Activated CD8-positive, alpha-beta memory T cell treated with anti-CD3 and anti-CD28 coated beads for 1 hour (primary cell): Measurements from ENCODE around the gene PRPSAP1.
A peak's percentile ranks its signal among the peaks of the same experiment; 100 is the strongest.

ENCODE experiments used
- DNase-seq, 2 donors: peaks; one replicate each; pipeline ENCODE4 v3.0.0-alpha.2; 2020; ENCODE audit warnings: low read depth in 1 of 2; ENCODE audit errors: extremely low read depth in 1 of 2

PRPSAP1 gene

GRCh38 chr17:76267051-76267576, 86.6 kb downstream of the PRPSAP1 start:
- no peak for DNase-seq

- DNase-seq: no peak
Observed at GRCh38 chr17:76266244-76266938, 87.3 kb downstream of the PRPSAP1 start.

- no peak for DNase-seq
Observed at GRCh38 chr17:76265624-76266243, 88.0 kb downstream of the PRPSAP1 start.

DNA sequence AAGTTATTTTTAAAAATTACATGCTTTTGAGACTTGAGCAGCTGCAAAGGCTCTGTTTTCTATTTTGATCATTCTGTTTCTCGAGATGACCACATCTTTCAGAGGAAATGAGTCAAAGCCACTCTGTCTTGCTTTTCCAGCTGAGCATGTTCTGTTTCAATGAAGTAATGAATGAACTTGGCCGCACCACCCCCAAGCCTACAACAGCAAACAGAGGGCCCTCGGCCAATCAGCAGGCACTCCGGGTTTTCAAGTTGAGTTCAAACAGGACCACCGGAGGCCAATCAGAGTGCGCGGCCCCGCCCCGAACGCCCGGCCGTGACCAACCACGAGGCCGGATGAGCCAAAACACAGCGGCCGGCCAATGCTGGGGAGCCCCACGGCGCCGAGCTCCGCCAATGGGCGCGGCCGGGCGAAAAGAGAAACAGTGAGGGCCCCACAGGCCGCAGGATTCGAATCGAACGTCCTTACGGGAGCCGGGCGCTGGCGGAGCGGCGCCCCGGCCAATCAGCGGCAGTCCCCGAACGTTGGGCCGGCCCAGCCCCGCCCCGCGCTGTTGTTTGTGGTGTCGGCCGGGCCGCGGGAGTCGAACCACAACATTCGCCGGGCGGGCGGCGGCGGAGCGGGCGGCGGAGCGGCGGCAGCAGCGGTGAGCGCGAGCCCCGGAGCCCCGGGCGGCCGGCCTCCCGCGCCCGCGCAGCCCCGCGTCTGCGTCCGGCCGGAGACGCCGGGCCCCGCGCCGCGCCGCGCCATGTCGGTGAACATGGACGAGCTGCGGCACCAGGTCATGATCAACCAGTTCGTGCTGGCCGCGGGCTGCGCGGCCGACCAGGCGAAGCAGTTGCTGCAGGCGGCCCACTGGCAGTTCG, 88.7 kb downstream of the PRPSAP1 start, which contains the start of gene UBALD2:
Gene UBALD2, plus strand, starts transcription at position 594 of the 869 bp plus-strand sequence. Its CDS starts 158 bp downstream, at position 752.
- peak; percentile 96 to 98 for DNase-seq

DNA sequence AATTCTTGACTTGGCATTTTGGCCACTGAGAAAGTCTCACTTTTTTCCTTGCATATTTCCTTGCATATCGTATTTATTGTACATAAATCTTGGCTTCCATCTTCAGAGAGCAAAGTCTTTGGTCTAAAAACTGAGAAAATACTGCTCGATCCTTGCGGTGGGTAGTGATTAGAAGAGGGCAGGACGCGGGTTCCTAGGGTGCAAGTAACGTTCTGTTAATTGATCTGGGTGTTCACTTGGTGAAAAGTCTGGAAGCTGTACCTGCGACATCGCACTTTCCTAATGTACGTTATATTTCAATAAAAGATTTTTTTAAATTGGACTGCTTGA, 89.3 kb downstream of the PRPSAP1 start:
- DNase-seq: no peak

GRCh38 chr17:76263896-76264295, 89.8 kb downstream of the PRPSAP1 start:
- DNase-seq: no peak

DNA sequence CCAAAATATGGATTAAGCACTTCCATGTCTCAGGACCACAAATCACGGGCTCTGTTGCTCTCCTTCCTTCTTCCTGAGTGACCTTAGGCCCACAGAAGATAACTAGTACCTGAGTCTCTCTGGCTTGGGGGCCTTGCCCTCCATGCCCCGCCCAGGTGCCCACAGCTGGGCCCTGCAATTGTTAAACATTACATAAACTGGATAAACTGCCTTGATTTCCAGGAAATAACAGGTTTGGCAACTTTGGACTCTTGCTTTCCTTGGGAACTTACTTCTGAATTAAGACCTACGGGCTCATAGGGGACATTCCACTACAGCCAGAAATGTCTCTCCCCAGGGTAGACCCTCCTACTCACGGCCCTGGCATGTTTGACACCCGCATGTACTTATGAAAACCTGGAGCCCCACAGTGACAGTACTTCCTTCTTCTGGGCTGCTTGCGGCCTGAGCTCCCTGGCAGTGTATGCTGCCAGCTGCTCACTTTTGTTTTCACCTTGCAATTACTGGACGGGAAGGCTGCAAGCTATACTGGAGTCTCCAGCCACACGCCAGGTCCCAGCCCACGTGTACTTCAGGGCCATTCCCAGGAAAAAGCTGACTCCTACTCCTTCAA, 90.9 kb downstream of the PRPSAP1 start:
- no peak for DNase-seq

DNA sequence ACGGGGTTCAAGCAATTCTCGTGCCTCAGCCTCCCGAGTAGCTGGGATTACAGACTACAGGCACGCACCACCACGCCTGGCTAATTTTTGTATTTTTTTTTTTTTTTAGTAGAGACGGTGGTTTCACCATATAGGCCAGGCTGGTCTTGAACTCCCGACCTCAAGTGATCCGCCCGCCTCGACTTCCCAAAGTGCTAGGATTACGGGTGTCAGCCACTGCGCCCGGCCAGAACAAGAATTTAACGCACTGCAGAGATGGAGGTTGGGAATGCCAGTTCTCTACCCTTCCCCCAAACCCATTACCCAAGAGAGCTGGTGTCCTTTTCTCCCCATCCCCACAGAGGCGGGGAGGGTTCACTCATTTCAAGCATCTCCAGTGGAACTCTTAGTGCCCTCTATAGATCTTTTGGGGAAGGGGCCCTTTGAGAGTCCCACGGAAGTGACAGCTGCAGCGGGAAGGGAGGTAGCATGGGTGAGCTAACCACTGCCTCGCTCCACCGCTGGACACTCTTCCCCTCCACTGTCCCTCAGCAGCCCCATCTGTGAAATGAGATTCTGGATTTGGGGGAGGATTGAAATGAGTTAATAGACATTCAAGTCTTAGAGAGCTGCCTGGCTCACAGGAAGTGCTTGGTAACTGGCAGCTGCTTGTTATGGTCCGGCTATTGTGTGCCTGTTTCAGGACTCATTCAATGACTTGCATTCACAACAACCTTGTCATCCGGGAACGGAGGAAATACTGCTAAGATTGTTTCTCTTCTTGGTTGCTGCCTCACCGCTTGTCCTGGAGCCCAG, 92.1 kb downstream of the PRPSAP1 start:
- no peak for DNase-seq

DNA sequence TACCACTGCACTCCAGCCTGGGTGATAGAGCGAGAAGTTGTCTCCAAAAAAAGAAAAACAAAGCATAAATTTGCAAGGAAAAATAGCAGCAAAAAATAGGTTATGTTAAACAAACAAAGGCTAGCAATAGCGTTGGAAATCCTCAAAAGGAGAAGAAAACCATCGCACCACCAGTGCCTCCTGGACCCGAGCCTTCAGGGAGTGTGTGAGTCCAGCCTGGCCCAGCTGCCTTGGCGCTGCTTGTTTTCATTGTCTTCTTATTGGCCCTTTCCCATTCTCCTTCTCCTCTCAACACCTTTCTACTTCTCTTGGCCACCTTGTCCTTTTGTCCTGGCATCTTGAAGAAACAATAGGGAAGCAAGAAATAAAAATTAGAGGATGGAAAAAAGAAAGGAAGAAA, 93.0 kb downstream of the PRPSAP1 start:
- DNase-seq: no peak

DNA sequence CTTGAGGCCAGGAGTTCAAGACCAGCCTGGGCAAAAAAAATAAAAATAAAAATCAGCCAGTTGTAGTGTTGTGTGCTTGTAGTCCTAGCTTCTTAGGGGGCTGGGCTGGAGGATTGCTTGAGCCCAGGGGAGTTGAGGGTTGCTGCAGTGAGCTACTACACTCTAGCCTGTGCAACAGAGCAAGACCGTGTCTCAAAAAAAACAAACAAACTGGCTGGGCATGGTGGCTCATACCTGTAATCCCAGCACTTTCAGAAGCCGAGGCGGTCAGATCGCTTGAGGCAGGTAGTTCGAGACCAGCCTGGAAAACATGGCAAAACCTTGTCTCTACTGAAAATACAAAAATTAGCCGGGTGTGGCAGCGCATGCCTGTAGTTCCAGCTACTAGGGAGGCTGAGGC, 93.5 kb downstream of the PRPSAP1 start:
- no peak for DNase-seq
